GM12872 (cell line): ENCODE results near the gene FAM184A.

Source experiments
- CTCF ChIP-seq: IDR thresholded peaks from 3 replicates; pipeline ENCODE4 v1.5.1; 2011; ENCODE audit warnings: low read depth, mild to moderate bottlenecking, low read length, moderate library complexity; ENCODE audit not compliant: insufficient read depth

The FAM184A gene

GRCh38 chr6:119034827-119035458 is 43.5 kb downstream of the FAM184A start:
- no peak for TF ChIP-seq CTCF

GRCh38 chr6:119032428-119032827 is 46.0 kb downstream of the FAM184A start:
- no peak for TF ChIP-seq CTCF

GRCh38 chr6:119030759-119031158 is 47.7 kb downstream of the FAM184A start:
- TF ChIP-seq CTCF, result no peak

- no peak for TF ChIP-seq CTCF
Measured at GRCh38 chr6:119028091-119028490, 50.4 kb downstream of the FAM184A start.

- no peak for TF ChIP-seq CTCF
Measured at GRCh38 chr6:119027465-119027864, 51.0 kb downstream of the FAM184A start.

GRCh38 chr6:119026822-119027221 is 51.6 kb downstream of the FAM184A start:
- no peak for TF ChIP-seq CTCF

GRCh38 chr6:119025793-119026192 is 52.7 kb downstream of the FAM184A start:
- TF ChIP-seq CTCF, result no peak
